ENCODE measurements around the gene LARGE1. TPM values are rescaled to one million over a fixed set of nuclear protein-coding genes. Genes with fewer than 3 reads are reported as not detected.

Gene LARGE1
- total and polyA plus RNA-seq, 3 experiments from 2014 or later = 0.07 to 0.27 (median 0.18) TPM

DNA sequence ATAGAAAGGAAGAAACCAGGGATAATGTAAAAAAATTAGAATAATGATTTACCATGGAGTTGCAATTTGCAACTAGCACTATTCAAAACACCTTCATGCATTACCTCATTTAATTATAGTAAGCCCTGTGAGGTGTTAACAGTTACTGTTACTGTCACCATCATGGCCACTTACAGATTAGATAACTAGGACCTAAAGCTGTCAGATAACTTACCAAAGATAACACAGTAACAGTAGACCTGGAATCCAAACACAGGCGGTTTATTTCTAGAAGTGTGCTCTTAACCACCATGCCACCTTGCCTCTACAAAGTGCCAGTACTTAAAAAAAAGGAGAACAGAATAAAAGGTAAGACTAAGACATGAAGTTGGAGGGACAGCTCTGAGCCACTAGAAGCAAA lies 11.1 kb upstream of the LARGE1 start:
- H3K4me1 ChIP-seq (ENCODE audit: insufficient read depth, low read length) = no peaks in the 10 kb centered on the region
- Mint-ChIP-seq H3K36me3 (no peaks in the 10 kb centered on the region), H3K9me3 (peaks cover 2 to 6% (median 5%) of the 10 kb centered on the region in 5 donors), H3K27ac (no peak overlapping the region), H3K4me1 (no peaks in the 10 kb centered on the region), H3K4me3 (no peak overlapping the region), H3K27me3 (peaks cover 0 to 4% of the 10 kb centered on the region in 2 donors)
- ChIA-PET CTCF (no interaction called here), POLR2A (no interaction called here)
- DNase-seq = no peak
- no peak overlapping the region for H3K27ac ChIP-seq (ENCODE audit: low read depth, low read length)
- H3K27me3 ChIP-seq (ENCODE audit: insufficient read depth, low read length, poor library complexity, severe bottlenecking) = no peaks in the 10 kb centered on the region
- H3K4me3 ChIP-seq (ENCODE audit: low read length) = no peak overlapping the region
- H3K36me3 ChIP-seq (ENCODE audit: insufficient read depth, low read length) = no peaks in the 10 kb centered on the region
- H3K9me3 ChIP-seq (ENCODE audit: low read length) = no peaks in the 10 kb centered on the region

DNA sequence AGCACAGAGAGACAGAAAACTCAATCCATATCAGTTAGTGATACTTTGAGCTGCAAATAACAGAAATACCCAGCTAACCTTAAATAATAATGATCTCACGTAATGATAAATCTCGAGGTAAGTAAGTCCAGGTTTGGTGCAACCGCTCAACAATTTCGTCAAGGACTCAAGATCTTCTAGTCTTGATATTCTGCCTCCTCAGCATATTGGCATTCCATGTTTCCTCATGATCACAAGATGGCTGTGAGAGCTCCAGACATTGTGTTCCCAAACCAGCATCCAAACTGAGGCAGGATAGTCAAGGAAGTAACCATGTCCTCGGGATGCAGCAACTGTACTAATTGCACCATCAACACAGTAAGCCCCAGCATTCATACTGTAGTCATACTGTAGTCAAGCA lies 7.5 kb upstream of the LARGE1 start:
- Histone ChIP-seq H3K27ac (ENCODE audit: low read depth, low read length) (no peak overlapping the region), H3K4me1 (ENCODE audit: insufficient read depth, low read length) (peaks cover 7% of the 10 kb centered on the region), H3K27me3 (ENCODE audit: insufficient read depth, low read length, poor library complexity, severe bottlenecking) (peaks cover 6% of the 10 kb centered on the region), H3K9me3 (ENCODE audit: low read length) (no peaks in the 10 kb centered on the region), H3K36me3 (ENCODE audit: insufficient read depth, low read length) (no peaks in the 10 kb centered on the region), H3K4me3 (ENCODE audit: low read length) (no peak overlapping the region)
- no peak overlapping the region for H3K4me3 Mint-ChIP-seq
- H3K4me1 Mint-ChIP-seq = peaks cover 2 to 5% (median 2%) of the 10 kb centered on the region in 3 donors
- no peaks in the 10 kb centered on the region for H3K36me3 Mint-ChIP-seq
- CTCF ChIA-PET = no interaction called here
- no peak for DNase-seq
- peaks cover 0 to 15% (median 9%) of the 10 kb centered on the region in 5 donors for H3K9me3 Mint-ChIP-seq
- POLR2A ChIA-PET = no interaction called here
- peaks cover 20 to 22% of the 10 kb centered on the region in 2 donors for H3K27me3 Mint-ChIP-seq
- no peak overlapping the region for H3K27ac Mint-ChIP-seq

DNA sequence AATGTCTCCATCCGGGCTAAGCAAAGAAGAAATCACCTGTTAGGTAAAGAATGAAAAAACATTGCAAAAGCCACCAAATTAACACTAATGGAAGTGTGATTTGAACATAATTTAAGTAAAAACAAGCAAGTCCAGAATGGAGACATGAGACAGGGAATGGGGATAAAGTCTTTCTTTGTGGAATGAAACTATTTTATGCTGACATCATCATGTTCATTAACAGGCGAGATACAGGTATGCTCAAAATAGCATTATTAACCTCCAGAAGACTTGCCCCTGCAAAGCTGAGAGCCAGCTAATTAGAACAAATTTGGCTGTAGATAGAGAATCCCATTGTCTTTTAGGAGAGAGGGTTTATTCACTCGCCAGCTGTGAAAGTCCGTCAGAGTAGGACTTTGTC lies 4.9 kb upstream of the LARGE1 start:
- Histone ChIP-seq H3K4me1 (ENCODE audit: insufficient read depth, low read length) (peaks cover 7% of the 10 kb centered on the region), H3K4me3 (ENCODE audit: low read length) (no peak overlapping the region), H3K27me3 (ENCODE audit: insufficient read depth, low read length, poor library complexity, severe bottlenecking) (peaks cover 6% of the 10 kb centered on the region), H3K27ac (ENCODE audit: low read depth, low read length) (no peak overlapping the region), H3K9me3 (ENCODE audit: low read length) (no peaks in the 10 kb centered on the region), H3K36me3 (ENCODE audit: insufficient read depth, low read length) (no peaks in the 10 kb centered on the region)
- Mint-ChIP-seq H3K4me1 (peaks cover 7 to 12% (median 10%) of the 10 kb centered on the region in 3 donors), H3K27ac (no peak overlapping the region), H3K36me3 (no peaks in the 10 kb centered on the region), H3K27me3 (peaks cover 27 to 32% of the 10 kb centered on the region in 2 donors), H3K4me3 (peak overlapping the region in 1 of 7 donors; percentile 23), H3K9me3 (peaks cover 0 to 13% (median 9%) of the 10 kb centered on the region in 5 donors)
- CTCF ChIA-PET = no interaction called here
- POLR2A ChIA-PET = no interaction called here
- DNase-seq = no peak

DNA sequence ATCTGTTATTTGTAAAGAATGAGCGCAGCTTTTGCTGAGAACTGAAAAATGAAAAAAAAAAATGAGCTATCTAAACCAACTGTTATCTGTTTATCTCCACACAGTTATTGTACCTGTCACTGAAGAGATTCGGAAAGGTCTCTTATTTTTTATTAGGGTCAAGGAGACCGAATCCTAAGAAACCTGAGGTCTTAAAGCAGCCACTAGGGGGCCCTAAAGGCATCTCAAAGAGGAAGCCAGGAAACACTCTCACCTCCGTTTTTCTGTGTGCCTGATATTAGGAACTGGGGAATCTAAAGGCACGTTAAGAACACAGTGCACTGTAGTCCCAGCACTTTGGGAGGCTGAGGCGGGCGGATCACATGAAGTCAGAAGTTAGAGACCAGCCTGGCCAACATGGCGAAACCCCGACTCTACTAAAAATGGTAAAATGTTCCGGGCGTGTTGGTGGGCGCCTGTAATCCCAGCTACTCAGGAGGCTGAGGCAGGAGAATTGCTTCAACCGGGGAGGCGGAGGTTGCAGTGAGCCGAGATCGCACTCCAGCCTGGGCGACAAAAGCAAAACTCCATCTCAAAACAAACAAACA lies 3.5 kb upstream of the LARGE1 start:
- Histone ChIP-seq H3K9me3 (ENCODE audit: low read length) (no peaks in the 10 kb centered on the region), H3K4me3 (ENCODE audit: low read length) (no peak overlapping the region), H3K27me3 (ENCODE audit: insufficient read depth, low read length, poor library complexity, severe bottlenecking) (peaks cover 6% of the 10 kb centered on the region), H3K27ac (ENCODE audit: low read depth, low read length) (no peak overlapping the region), H3K4me1 (ENCODE audit: insufficient read depth, low read length) (peaks cover 7% of the 10 kb centered on the region), H3K36me3 (ENCODE audit: insufficient read depth, low read length) (no peaks in the 10 kb centered on the region)
- ChIA-PET CTCF (no interaction called here), POLR2A (no interaction called here)
- Mint-ChIP-seq H3K27ac (no peak overlapping the region), H3K9me3 (peaks cover 0 to 13% (median 9%) of the 10 kb centered on the region in 5 donors), H3K27me3 (peaks cover 35 to 39% of the 10 kb centered on the region in 2 donors), H3K4me1 (peaks cover 11 to 20% (median 14%) of the 10 kb centered on the region in 3 donors), H3K36me3 (no peaks in the 10 kb centered on the region), H3K4me3 (no peak overlapping the region)
- DNase-seq = no peak

DNA sequence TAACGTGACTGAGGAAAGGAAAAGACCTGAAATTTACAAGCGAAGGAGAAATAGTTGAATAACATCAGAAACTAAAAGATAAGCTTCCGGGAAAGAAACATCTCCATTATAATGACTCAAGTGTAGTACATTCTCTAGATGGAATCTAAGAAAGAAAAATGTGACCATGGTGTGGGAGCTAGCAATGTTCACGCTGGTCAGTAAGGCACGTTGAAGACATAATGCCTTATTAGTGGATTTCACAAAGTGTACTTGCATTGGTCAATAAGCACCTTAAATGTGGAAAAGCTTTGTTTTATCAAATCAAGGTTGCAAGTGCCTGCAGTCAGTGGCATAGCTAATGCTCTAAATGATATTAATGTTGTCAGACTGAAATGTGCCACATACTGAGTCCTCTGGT lies 2.8 kb upstream of the LARGE1 start:
- Histone ChIP-seq H3K27me3 (ENCODE audit: insufficient read depth, low read length, poor library complexity, severe bottlenecking) (peaks cover 6% of the 10 kb centered on the region), H3K9me3 (ENCODE audit: low read length) (no peaks in the 10 kb centered on the region), H3K4me3 (ENCODE audit: low read length) (peak overlapping the region; percentile 12), H3K36me3 (ENCODE audit: insufficient read depth, low read length) (no peaks in the 10 kb centered on the region), H3K27ac (ENCODE audit: low read depth, low read length) (no peak overlapping the region), H3K4me1 (ENCODE audit: insufficient read depth, low read length) (peaks cover 7% of the 10 kb centered on the region)
- ChIA-PET CTCF (no interaction called here), POLR2A (no interaction called here)
- Mint-ChIP-seq H3K36me3 (no peaks in the 10 kb centered on the region), H3K4me3 (peak overlapping the region in 6 of 7 donors; percentile 58 to 76 (median 70)), H3K9me3 (peaks cover 0 to 15% (median 9%) of the 10 kb centered on the region in 5 donors), H3K4me1 (peaks cover 11 to 20% (median 16%) of the 10 kb centered on the region in 3 donors), H3K27ac (peak overlapping the region in 1 of 8 donors; percentile 24), H3K27me3 (peaks cover 38 to 46% of the 10 kb centered on the region in 2 donors)
- no peak for DNase-seq

DNA sequence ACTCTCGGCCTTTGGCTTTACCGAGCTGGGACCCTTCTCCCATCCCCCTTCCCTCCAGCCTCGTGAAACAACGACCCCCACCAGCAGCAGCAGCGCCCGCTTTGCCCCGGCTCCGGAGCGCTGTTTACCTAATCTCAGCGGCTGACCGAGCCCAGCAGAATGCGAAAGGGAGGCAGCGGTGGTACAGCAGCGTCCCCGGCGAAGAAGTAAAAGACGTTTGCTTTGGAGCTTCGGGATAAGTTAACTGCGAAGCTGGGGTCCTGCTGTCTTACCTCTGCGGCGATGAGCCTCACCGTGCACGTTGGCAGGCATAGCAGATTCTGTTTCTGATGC lies 2.0 kb upstream of the LARGE1 start:
- ChIA-PET POLR2A (no interaction called here), CTCF (no interaction called here)
- Histone ChIP-seq H3K36me3 (ENCODE audit: insufficient read depth, low read length) (no peaks in the 10 kb centered on the region), H3K4me1 (ENCODE audit: insufficient read depth, low read length) (peaks cover 7% of the 10 kb centered on the region), H3K4me3 (ENCODE audit: low read length) (peak overlapping the region; percentile 12), H3K9me3 (ENCODE audit: low read length) (no peaks in the 10 kb centered on the region), H3K27ac (ENCODE audit: low read depth, low read length) (no peak overlapping the region), H3K27me3 (ENCODE audit: insufficient read depth, low read length, poor library complexity, severe bottlenecking) (peaks cover 6% of the 10 kb centered on the region)
- peaks cover 11 to 20% (median 16%) of the 10 kb centered on the region in 3 donors for H3K4me1 Mint-ChIP-seq
- no peak overlapping the region for H3K27ac Mint-ChIP-seq
- peaks cover 40 to 54% of the 10 kb centered on the region in 2 donors for H3K27me3 Mint-ChIP-seq
- DNase-seq = no peak
- H3K4me3 Mint-ChIP-seq = peak overlapping the region; percentile 43 to 76 (median 68)
- no peaks in the 10 kb centered on the region for H3K36me3 Mint-ChIP-seq
- peaks cover 0 to 15% (median 9%) of the 10 kb centered on the region in 5 donors for H3K9me3 Mint-ChIP-seq

DNA sequence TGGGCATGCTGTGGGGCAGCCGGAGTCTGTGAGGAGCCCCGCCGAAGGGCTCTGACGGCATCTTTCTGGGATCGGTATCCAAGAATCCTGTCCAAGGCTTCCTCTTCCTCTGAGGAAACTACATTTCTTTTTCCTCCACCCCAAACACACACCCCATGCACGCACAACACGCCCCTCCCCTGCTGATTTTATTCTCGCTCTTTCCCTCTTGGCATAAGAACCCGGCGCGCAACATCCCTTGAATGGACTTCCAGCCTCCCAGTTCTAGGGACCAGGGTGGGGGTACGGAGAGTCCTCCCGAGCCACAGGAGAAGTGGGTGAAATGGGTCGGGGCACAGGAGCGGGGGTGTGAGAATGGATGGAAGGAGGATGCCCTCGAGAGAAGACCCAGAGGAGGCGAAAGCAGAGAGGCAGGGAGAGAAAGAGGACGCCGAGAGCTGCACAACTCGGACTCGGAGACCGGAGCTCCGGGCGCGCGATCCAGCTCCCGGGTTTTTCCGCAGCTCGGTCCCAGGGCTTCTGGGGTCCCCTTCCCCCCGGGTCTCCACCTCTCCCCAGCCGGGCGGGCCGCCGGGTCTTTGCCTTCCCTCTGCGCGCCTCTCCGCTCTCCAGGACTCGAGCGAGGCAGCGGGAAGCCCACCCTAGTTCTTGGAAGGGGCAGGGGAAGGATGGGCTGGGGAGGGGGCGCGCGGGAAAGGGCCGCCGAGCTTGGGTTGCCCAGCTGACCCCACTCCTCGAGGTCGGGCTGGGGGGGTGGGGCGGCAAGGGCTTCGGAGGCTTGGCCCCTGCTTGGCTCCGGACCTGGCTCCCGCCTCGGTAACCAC lies 1.5 kb upstream of the LARGE1 start:
- peak in 1 of 5 donors; percentile 19 for DNase-seq
- H3K4me1 Mint-ChIP-seq = peaks cover 11 to 20% (median 16%) of the 10 kb centered on the region in 3 donors
- ChIA-PET POLR2A (no interaction called here), CTCF (no interaction called here)
- Histone ChIP-seq H3K9me3 (ENCODE audit: low read length) (no peaks in the 10 kb centered on the region), H3K4me3 (ENCODE audit: low read length) (peak overlapping the region; percentile 41), H3K27me3 (ENCODE audit: insufficient read depth, low read length, poor library complexity, severe bottlenecking) (peaks cover 6% of the 10 kb centered on the region), H3K4me1 (ENCODE audit: insufficient read depth, low read length) (peaks cover 7% of the 10 kb centered on the region), H3K27ac (ENCODE audit: low read depth, low read length) (no peak overlapping the region), H3K36me3 (ENCODE audit: insufficient read depth, low read length) (no peaks in the 10 kb centered on the region)
- H3K36me3 Mint-ChIP-seq = no peaks in the 10 kb centered on the region
- H3K27ac Mint-ChIP-seq = peak overlapping the region in 3 of 8 donors; percentile 39 to 75 (median 68)
- H3K27me3 Mint-ChIP-seq = peaks cover 42 to 59% of the 10 kb centered on the region in 2 donors
- H3K9me3 Mint-ChIP-seq = peaks cover 0 to 12% (median 8%) of the 10 kb centered on the region in 5 donors
- H3K4me3 Mint-ChIP-seq = peak overlapping the region; percentile 30 to 82 (median 67)

DNA sequence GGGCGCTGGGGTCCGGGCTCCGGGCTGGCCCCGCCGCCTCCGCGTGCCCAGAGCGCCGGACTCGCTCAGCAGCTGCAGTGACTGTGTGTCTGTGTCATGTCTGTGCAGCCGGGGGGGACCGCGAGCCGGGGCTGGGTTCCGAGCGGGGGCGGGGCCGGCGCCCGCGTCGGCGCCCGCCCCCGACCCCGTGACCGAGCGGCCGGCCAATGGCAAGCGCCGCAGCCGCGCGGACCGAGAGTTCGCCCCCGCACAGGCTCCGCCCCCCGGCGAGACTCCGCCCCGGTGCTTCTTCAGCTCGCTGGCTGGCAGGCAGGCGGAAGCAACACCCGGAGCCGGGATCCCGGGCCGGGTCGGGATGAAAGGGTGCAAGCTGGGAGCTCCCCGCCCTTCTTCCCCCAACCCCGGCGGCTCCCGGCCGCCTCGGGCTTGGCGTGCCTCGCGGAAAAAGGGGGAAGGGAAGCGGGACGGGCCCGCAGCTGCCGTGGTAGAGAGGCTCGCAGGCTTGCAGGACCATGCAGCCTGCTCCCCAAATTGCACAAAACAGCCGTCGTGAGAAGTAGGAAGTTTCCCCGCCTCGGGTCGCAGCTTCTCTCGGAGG lies 750 bp upstream of the LARGE1 start:
- H3K27me3 Mint-ChIP-seq = peaks cover 42 to 65% of the 10 kb centered on the region in 2 donors
- peak; percentile 40 to 79 (median 62) for DNase-seq
- H3K27me3 ChIP-seq (ENCODE audit: insufficient read depth, low read length, poor library complexity, severe bottlenecking) = peaks cover 6% of the 10 kb centered on the region
- H3K36me3 Mint-ChIP-seq = no peaks in the 10 kb centered on the region
- H3K4me1 ChIP-seq (ENCODE audit: insufficient read depth, low read length) = peaks cover 7% of the 10 kb centered on the region
- H3K4me3 Mint-ChIP-seq = peak overlapping the region in 6 of 7 donors; percentile 30 to 82 (median 68)
- ChIA-PET POLR2A (no interaction called here), CTCF (no interaction called here)
- H3K4me1 Mint-ChIP-seq = peaks cover 11 to 20% (median 16%) of the 10 kb centered on the region in 3 donors
- H3K36me3 ChIP-seq (ENCODE audit: insufficient read depth, low read length) = no peaks in the 10 kb centered on the region
- H3K4me3 ChIP-seq (ENCODE audit: low read length) = peak overlapping the region; percentile 41
- H3K9me3 Mint-ChIP-seq = peaks cover 0 to 12% (median 8%) of the 10 kb centered on the region in 5 donors
- H3K27ac Mint-ChIP-seq = peak overlapping the region in 2 of 8 donors; percentile 39 to 75
- H3K9me3 ChIP-seq (ENCODE audit: low read length) = no peaks in the 10 kb centered on the region
- H3K27ac ChIP-seq (ENCODE audit: low read depth, low read length) = no peak overlapping the region

All from CD8-positive, alpha-beta memory T cell (primary cell).